ENCODE measurements around the gene PEX6. TPM values are rescaled to one million over a fixed set of nuclear protein-coding genes. Genes with fewer than 3 reads are reported as not detected.

PEX6 gene
- polyA plus RNA-seq, 1 donor (not counting 4 experiments of a cell fraction or from before 2014, with no cell fraction given) = 5.6 TPM

GRCh38 chr6:42988486-42989020 is 9.6 kb upstream of the PEX6 start:
- no peak for TF ChIP-seq EZH2 (IDR thresholded peaks at IDR 0.05; ENCODE audit: low read length)
- TF ChIP-seq, protein P1, sequence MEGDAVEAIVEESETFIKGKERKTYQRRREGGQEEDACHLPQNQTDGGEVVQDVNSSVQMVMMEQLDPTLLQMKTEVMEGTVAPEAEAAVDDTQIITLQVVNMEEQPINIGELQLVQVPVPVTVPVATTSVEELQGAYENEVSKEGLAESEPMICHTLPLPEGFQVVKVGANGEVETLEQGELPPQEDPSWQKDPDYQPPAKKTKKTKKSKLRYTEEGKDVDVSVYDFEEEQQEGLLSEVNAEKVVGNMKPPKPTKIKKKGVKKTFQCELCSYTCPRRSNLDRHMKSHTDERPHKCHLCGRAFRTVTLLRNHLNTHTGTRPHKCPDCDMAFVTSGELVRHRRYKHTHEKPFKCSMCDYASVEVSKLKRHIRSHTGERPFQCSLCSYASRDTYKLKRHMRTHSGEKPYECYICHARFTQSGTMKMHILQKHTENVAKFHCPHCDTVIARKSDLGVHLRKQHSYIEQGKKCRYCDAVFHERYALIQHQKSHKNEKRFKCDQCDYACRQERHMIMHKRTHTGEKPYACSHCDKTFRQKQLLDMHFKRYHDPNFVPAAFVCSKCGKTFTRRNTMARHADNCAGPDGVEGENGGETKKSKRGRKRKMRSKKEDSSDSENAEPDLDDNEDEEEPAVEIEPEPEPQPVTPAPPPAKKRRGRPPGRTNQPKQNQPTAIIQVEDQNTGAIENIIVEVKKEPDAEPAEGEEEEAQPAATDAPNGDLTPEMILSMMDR (optimal IDR thresholded peaks at IDR 0.05 in 1 of 3, IDR thresholded peaks at IDR 0.05 in 1 of 3, conservative IDR thresholded peaks at IDR 0.05 in 1 of 3; ENCODE audit: extremely low read depth in 1 of 3, insufficient read depth in 2 of 3, low read length in 3 of 3) = no peak
- dilution Hi-C loops (cut with MboI; ENCODE audit: extremely low pct_ligation_motif_present, low sequenced_read_pairs) = no loop called here

DNA sequence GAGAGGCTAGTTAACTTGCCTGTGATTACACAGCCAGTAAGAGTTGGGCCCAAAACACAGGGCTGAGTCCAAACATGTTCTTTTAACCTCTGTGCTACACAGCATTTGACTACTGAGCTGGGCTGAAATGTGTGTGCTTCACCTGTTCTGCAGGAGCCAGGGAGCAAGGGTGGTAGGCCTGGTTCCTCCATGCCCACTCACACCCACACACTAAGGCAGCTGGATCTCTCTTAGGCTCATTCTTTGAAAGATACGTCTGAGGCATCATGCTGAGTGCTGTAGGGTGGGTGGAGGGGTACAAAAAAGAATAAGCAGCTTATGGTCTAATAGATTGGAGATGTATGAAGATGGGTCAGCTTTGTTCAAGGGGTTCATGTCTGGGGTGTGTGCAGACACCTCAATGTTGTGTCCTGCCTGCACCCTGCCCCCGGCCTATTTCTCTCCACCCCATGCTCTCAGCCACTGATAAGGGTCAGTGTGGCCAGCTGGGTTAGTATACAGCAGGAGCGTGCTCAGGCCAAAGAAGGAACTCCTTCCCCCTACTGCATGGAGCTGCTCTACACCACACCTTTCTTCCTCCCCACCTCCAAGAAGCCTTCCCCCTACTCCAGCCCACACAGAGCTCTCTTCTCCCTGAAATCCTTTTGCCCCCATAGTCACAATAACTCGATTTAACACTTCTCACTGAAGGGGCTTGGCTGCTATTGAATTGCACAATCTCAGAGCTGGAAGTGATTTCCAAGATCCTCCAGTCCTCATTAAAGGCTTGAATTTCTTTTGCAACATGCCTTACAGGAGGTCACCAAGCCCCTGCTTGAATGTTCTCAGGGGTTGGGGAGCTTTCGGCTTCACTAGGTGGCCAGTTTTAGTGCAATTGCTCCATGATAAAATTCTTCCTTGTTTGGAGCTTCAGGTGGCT is 8.8 kb upstream of the PEX6 start:
- peaks cover 21% of the 10 kb centered on the region for H3K4me1 ChIP-seq (ENCODE audit: control insufficient read depth, extremely low read depth, insufficient read depth, low read length)
- dilution Hi-C loops (cut with MboI; ENCODE audit: extremely low pct_ligation_motif_present, low sequenced_read_pairs) = no loop called here
- H4K20me1 ChIP-seq (ENCODE audit: control insufficient read depth, extremely low read depth, insufficient read depth, low read length) = no peaks in the 10 kb centered on the region
- H3K9ac ChIP-seq (ENCODE audit: control insufficient read depth, extremely low read depth, insufficient read depth, low read length) = no peak overlapping the region
- TF ChIP-seq, protein P1 (optimal IDR thresholded peaks at IDR 0.05 in 1 of 3, IDR thresholded peaks at IDR 0.05 in 1 of 3, conservative IDR thresholded peaks at IDR 0.05 in 1 of 3; ENCODE audit: extremely low read depth in 1 of 3, insufficient read depth in 2 of 3, low read length in 3 of 3) = no peak
- TF ChIP-seq EZH2 (IDR thresholded peaks at IDR 0.05; ENCODE audit: low read length) = no peak
- peaks cover 5% of the 10 kb centered on the region for H3K9me1 ChIP-seq (ENCODE audit: control insufficient read depth, extremely low read depth, insufficient read depth, low read length)
- no peak overlapping the region for H3K4me3 ChIP-seq (ENCODE audit: control insufficient read depth in 2 of 3, extremely low read depth in 1 of 3, insufficient read depth in 2 of 3, low read depth in 1 of 3, low read length in 3 of 3)
- no peaks in the 10 kb centered on the region for H3K27me3 ChIP-seq (ENCODE audit: control insufficient read depth, extremely low read depth, insufficient read depth, low read length)
- FAIRE-seq = no peak
- no peak overlapping the region for H2AFZ ChIP-seq (ENCODE audit: control insufficient read depth, low read length)
- peaks cover 28% of the 10 kb centered on the region for H3K79me2 ChIP-seq (ENCODE audit: control insufficient read depth, insufficient read depth, low read length)
- no peak for DNase-seq (ENCODE audit: low read depth, low spot score)
- H3K27ac ChIP-seq (ENCODE audit: control insufficient read depth, insufficient read depth, low read length) = no peak overlapping the region
- no peaks in the 10 kb centered on the region for H3K9me3 ChIP-seq (ENCODE audit: control insufficient read depth, low read depth, low read length)
- no peak overlapping the region for H3K4me2 ChIP-seq (ENCODE audit: control insufficient read depth, extremely low read depth, insufficient read depth, low read depth, low read length)
- H3K36me3 ChIP-seq (ENCODE audit: control insufficient read depth in 2 of 2, extremely low read depth in 1 of 2, insufficient read depth in 2 of 2, low read length in 2 of 2) = peaks cover 19 to 20% of the 10 kb centered on the region in 2 experiments

More at GRCh38 chr6:42988486-42989020, 9.6 kb upstream of the PEX6 start:
- Histone ChIP-seq H2AFZ (ENCODE audit: control insufficient read depth, low read length) (no peak overlapping the region), H3K4me2 (ENCODE audit: control insufficient read depth, extremely low read depth, insufficient read depth, low read depth, low read length) (no peak overlapping the region), H3K9me3 (ENCODE audit: control insufficient read depth, low read depth, low read length) (no peaks in the 10 kb centered on the region), H3K9ac (ENCODE audit: control insufficient read depth, extremely low read depth, insufficient read depth, low read length) (no peak overlapping the region), H3K79me2 (ENCODE audit: control insufficient read depth, insufficient read depth, low read length) (peaks cover 28% of the 10 kb centered on the region), H4K20me1 (ENCODE audit: control insufficient read depth, extremely low read depth, insufficient read depth, low read length) (no peaks in the 10 kb centered on the region), H3K27ac (ENCODE audit: control insufficient read depth, insufficient read depth, low read length) (no peak overlapping the region), H3K27me3 (ENCODE audit: control insufficient read depth, extremely low read depth, insufficient read depth, low read length) (no peaks in the 10 kb centered on the region), H3K4me3 (ENCODE audit: control insufficient read depth in 2 of 3, extremely low read depth in 1 of 3, insufficient read depth in 2 of 3, low read depth in 1 of 3, low read length in 3 of 3) (no peak overlapping the region), H3K4me1 (ENCODE audit: control insufficient read depth, extremely low read depth, insufficient read depth, low read length) (peaks cover 21% of the 10 kb centered on the region), H3K9me1 (ENCODE audit: control insufficient read depth, extremely low read depth, insufficient read depth, low read length) (peaks cover 5% of the 10 kb centered on the region), H3K36me3 (ENCODE audit: control insufficient read depth in 2 of 2, extremely low read depth in 1 of 2, insufficient read depth in 2 of 2, low read length in 2 of 2) (peaks cover 19 to 20% of the 10 kb centered on the region in 2 experiments)
- FAIRE-seq (no peak), DNase-seq (ENCODE audit: low read depth, low spot score) (no peak)

Measured in keratinocyte (primary cell).